Stimulated activated CD4-positive, alpha-beta T cell treated with anti-CD3 and anti-CD28 coated beads, Interleukin-2, amount 100 ng/mL, for 4 hours (primary cell): ENCODE measurements around the gene CCDC92.

Source experiments
- DNase-seq: peaks from one replicate; pipeline ENCODE4 v3.0.0-alpha.2; 2020; ENCODE audit warnings: low read depth

CCDC92 gene

GRCh38 chr12:123888989-123889388 is 83.6 kb downstream of the CCDC92 start:
- no peak for DNase-seq

GRCh38 chr12:123886931-123887582 is 85.6 kb downstream of the CCDC92 start:
- DNase-seq, result no peak

DNA sequence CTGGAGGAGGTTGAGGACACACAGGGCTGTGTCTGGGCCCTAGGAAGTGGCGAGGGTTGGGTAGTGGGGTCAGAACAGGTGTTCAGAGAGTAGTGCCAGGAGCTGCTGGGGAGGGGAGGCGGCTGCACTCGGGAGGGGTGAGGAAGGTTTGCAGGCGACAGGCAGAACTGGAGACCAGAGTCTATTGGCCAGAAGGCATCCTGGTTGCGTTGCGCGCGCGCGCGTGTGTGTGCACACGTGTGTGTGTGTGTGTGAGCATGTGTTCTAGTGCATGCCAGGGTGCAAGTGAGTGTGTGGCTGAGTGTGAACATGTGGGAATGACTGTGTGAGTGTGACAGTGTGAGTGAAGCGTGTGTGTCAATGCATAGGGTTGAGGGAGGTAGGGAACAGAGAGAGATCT is 86.4 kb downstream of the CCDC92 start:
- no peak for DNase-seq
